C4-2B (cell line): Measurements from ENCODE around the gene USP32.
"Not testable (repeated sequence)": the region's sequence is repeated elsewhere in the genome, so short reads cannot be mapped to it uniquely, and the experiment has no call there.

Experiments
- ZFX ChIP-seq: fragments of 450-650 bp; IDR thresholded peaks from 2 replicates; pipeline ENCODE4 v1.6.1; 2017
- TF ChIP-seq, protein P1 (sequence below): fragments of 450-650 bp; conservative IDR thresholded peaks from 2 replicates; pipeline ENCODE4 v1.5.1; 2017; ENCODE audit warnings: mild to moderate bottlenecking

DNA sequence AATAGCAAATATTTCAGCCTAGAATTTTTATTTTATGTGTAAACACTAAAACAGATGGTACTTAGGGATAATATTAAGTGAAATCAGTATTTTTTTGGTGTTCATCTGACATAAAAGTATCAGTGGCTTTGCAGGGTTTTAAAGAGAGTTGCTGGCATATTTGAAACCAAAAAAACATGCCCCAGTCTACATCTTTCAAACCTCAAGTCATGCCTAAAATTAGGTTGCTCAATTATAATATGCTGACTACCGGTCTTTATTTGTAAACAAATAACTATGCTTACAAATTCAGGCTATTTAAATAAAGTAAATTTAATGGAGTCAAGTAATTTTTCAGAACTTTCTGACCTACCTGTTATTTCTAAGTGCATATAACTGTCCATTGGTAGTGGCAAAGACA lies 183.6 kb downstream of the USP32 start:
- TF ChIP-seq, protein P1, sequence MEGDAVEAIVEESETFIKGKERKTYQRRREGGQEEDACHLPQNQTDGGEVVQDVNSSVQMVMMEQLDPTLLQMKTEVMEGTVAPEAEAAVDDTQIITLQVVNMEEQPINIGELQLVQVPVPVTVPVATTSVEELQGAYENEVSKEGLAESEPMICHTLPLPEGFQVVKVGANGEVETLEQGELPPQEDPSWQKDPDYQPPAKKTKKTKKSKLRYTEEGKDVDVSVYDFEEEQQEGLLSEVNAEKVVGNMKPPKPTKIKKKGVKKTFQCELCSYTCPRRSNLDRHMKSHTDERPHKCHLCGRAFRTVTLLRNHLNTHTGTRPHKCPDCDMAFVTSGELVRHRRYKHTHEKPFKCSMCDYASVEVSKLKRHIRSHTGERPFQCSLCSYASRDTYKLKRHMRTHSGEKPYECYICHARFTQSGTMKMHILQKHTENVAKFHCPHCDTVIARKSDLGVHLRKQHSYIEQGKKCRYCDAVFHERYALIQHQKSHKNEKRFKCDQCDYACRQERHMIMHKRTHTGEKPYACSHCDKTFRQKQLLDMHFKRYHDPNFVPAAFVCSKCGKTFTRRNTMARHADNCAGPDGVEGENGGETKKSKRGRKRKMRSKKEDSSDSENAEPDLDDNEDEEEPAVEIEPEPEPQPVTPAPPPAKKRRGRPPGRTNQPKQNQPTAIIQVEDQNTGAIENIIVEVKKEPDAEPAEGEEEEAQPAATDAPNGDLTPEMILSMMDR, result not testable (repeated sequence)
- not testable (repeated sequence) for TF ChIP-seq ZFX
